HL-60 (cell line): ENCODE results near the gene RTN4RL2.
A peak's percentile ranks its signal among the peaks of the same experiment; 100 is the strongest.

Source experiments
- DNase-seq, 2 experiments: peaks; one replicate each; pipeline ENCODE4 v3.0.0-alpha.2; 2010 to 2020; ENCODE audit warnings: low read depth in 1 of 2, low spot score in 1 of 2
- H3K27ac ChIP-seq: fragments of 250-450 bp; sonication (Bioruptor Pico); replicated peaks from 2 replicates; pipeline ENCODE4 v1.5.1; 2020; ENCODE audit warnings: mild to moderate bottlenecking, moderate library complexity
- H3K27me3 ChIP-seq: fragments of 250-450 bp; sonication (Bioruptor Pico); 2 replicates; pipeline ENCODE4 v1.5.1; 2021; ENCODE audit warnings: mild to moderate bottlenecking, moderate library complexity; ENCODE audit not compliant: insufficient read depth, poor library complexity, severe bottlenecking
- H3K4me3 ChIP-seq: replicated peaks from 2 replicates; pipeline ENCODE4 v1.5.1; 2011; ENCODE audit warnings: mild to moderate bottlenecking, control low read depth, low read length; ENCODE audit not compliant: insufficient read depth
- GABPA ChIP-seq: IDR thresholded peaks from 2 replicates; pipeline ENCODE4 v1.6.1; 2012; ENCODE audit warnings: low read depth
- POLR2AphosphoS5 ChIP-seq: IDR thresholded peaks from 2 replicates; pipeline ENCODE4 v1.6.1; 2012; ENCODE audit warnings: low read depth
- SPI1 ChIP-seq: IDR thresholded peaks from 2 replicates; pipeline ENCODE4 v1.6.1; 2012; ENCODE audit warnings: low read depth, mild to moderate bottlenecking, borderline replicate concordance
- TF ChIP-seq, protein P1 (sequence below): IDR thresholded peaks from 2 replicates; pipeline ENCODE4 v1.6.1; 2012; ENCODE audit warnings: low read depth; ENCODE audit not compliant: insufficient replicate concordance
- TF ChIP-seq, protein P2 (sequence below): IDR thresholded peaks from one replicate; pipeline ENCODE4 v1.5.1; 2011; ENCODE audit warnings: low read length, control low read depth, inconsistent platforms; ENCODE audit not compliant: insufficient read depth

RTN4RL2 gene

DNA sequence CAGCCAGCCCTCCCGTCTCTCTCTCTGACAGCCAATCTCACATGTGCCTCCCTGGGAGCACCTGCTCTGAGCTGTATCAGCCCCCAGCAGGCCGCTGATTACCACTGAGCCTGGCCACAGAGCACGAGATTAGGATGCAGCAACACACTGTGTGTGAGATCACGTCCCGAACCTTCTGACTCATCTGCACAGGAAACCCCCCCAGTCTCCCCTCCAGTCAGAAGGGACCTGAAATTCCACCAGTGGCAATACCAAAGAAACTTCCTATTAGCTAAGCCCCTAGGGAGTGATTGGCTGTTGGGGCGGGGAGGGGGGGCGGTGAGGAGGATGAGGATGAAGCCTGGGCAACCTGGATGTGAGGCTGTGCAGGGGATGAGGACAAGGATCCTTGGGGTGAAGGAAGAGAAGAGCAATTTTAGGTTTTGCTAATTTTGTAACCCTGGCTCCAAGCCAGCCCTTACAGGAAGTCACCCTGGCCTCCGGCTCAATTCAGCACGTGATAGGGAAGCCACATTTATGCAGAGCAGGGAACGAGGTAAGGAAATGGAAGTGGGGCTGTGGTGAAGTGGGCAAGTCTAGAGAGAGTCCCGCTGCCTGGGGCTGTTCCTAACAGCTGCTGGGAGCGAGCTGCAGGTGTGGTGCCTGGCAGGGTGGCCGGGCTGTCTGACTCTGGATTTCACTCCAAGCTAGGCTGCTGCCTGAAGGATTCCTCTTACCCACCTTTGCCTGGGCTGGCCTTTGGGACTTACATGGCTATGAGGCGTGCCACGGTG is 35.4 kb upstream of the RTN4RL2 start:
- peak; percentile 95 to 96 for DNase-seq
- peak; percentile 97 for TF ChIP-seq POLR2AphosphoS5
- TF ChIP-seq, protein P1, sequence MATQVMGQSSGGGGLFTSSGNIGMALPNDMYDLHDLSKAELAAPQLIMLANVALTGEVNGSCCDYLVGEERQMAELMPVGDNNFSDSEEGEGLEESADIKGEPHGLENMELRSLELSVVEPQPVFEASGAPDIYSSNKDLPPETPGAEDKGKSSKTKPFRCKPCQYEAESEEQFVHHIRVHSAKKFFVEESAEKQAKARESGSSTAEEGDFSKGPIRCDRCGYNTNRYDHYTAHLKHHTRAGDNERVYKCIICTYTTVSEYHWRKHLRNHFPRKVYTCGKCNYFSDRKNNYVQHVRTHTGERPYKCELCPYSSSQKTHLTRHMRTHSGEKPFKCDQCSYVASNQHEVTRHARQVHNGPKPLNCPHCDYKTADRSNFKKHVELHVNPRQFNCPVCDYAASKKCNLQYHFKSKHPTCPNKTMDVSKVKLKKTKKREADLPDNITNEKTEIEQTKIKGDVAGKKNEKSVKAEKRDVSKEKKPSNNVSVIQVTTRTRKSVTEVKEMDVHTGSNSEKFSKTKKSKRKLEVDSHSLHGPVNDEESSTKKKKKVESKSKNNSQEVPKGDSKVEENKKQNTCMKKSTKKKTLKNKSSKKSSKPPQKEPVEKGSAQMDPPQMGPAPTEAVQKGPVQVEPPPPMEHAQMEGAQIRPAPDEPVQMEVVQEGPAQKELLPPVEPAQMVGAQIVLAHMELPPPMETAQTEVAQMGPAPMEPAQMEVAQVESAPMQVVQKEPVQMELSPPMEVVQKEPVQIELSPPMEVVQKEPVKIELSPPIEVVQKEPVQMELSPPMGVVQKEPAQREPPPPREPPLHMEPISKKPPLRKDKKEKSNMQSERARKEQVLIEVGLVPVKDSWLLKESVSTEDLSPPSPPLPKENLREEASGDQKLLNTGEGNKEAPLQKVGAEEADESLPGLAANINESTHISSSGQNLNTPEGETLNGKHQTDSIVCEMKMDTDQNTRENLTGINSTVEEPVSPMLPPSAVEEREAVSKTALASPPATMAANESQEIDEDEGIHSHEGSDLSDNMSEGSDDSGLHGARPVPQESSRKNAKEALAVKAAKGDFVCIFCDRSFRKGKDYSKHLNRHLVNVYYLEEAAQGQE, result no peak
- TF ChIP-seq, protein P2, sequence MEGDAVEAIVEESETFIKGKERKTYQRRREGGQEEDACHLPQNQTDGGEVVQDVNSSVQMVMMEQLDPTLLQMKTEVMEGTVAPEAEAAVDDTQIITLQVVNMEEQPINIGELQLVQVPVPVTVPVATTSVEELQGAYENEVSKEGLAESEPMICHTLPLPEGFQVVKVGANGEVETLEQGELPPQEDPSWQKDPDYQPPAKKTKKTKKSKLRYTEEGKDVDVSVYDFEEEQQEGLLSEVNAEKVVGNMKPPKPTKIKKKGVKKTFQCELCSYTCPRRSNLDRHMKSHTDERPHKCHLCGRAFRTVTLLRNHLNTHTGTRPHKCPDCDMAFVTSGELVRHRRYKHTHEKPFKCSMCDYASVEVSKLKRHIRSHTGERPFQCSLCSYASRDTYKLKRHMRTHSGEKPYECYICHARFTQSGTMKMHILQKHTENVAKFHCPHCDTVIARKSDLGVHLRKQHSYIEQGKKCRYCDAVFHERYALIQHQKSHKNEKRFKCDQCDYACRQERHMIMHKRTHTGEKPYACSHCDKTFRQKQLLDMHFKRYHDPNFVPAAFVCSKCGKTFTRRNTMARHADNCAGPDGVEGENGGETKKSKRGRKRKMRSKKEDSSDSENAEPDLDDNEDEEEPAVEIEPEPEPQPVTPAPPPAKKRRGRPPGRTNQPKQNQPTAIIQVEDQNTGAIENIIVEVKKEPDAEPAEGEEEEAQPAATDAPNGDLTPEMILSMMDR, result no peak
- TF ChIP-seq SPI1, result peak; percentile 76; the same call in 1 of the 2 replicates
- peak; percentile 11; the same call in 1 of the 2 replicates for TF ChIP-seq GABPA
- Histone ChIP-seq H3K4me3 (peak overlapping the region; percentile 51), H3K27ac (peak overlapping the region; percentile 96), H3K27me3 (no peaks in the 10 kb centered on the region)

DNA sequence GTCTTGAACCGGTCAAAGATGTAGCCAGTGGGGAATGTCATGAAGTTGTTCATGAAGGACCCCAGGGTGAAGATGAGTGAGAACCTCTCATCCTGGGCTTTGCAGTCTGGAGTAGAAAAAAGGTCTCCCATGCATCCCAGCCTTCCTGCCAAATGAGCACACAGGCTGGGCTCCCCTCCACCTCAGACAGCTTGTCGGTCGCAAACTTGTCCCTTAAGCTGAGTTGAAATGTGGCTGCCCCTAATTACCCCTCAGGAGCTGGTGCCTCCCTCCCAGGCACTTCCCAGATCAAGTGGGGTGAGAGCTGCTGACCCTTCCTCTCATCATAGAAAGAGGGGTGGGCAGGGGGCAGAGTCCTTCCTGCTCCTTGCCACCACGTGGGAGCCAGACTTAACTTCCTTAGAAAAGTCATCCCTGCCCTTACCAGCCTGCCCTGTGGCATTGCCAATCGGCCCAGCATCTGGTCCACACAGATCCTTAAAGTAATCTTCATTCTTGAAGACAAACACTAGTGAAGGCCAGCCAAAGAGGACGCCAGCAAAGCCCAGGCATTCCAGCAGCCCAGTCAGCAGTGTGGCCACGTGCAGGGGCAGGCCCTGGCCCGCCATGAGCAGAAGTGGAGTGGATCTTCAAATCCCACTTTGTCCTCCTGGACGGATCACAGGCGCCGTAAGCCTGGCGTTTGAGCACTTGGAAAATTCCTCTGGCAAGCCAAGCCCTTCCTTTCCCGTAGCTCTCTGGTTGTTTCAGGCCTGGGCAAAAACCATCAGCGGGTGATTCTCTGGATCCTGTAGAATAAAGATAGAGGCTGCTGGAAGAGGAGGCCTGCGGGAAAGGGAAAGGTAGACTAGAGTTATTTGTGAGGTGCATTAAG is 34.5 kb upstream of the RTN4RL2 start:
- Histone ChIP-seq H3K4me3 (peak overlapping the region; percentile 51), H3K27me3 (no peaks in the 10 kb centered on the region), H3K27ac (peak overlapping the region; percentile 96)
- TF ChIP-seq POLR2AphosphoS5 (no peak; the same call in 1 of the 2 replicates), SPI1 (no peak; the same call in 1 of the 2 replicates), GABPA (no peak)
- TF ChIP-seq, protein P1, result no peak
- TF ChIP-seq, protein P2, result no peak
- peak; percentile 30 to 63 for DNase-seq

DNA sequence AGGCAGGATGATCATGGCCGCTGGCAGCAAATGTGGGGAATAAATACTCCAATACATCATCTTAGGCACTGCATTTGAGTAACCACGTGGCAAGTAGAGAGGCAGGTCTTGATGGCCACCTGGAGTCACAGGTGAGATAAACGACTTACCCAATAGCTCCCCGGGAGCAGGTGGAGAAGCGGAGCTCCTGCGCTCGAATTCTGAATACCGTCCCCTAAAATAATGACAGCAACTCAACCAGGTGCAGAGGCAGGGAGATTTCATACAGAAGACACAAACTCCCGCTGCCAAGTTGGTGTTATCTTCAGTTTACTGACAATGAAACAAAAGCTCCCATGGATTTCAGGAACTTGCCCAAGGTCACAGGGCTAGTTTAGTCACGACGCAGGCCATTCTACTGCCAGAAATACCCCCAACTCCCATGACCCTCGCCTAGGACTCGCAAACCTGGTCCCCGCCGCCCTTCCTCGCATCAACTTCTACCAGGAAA is 33.8 kb upstream of the RTN4RL2 start:
- DNase-seq, result no peak
- Histone ChIP-seq H3K27ac (peak overlapping the region; percentile 96), H3K4me3 (peak overlapping the region; percentile 51), H3K27me3 (no peaks in the 10 kb centered on the region)
- TF ChIP-seq, protein P2, result no peak
- TF ChIP-seq POLR2AphosphoS5, result no peak
- TF ChIP-seq, protein P1, result no peak
- TF ChIP-seq SPI1, result no peak
- no peak for TF ChIP-seq GABPA
